GM06990 (cell line): ENCODE results near the gene ZSWIM8.

Experiments used
- DNase-seq: peaks from one replicate; pipeline ENCODE4 v3.0.0-alpha.2; 2011; ENCODE audit not compliant: insufficient read length; ENCODE audit errors: extremely low read depth
- H3K27me3 ChIP-seq: replicated peaks from 2 replicates; pipeline ENCODE4 v1.6.0; 2011; ENCODE audit warnings: low read length; ENCODE audit not compliant: control insufficient read depth, insufficient read depth
- H3K36me3 ChIP-seq: 2 replicates; pipeline ENCODE4 v1.5.1; 2011; ENCODE audit warnings: low read length; ENCODE audit not compliant: control insufficient read depth, insufficient read depth
- H3K4me3 ChIP-seq: replicated peaks from 2 replicates; pipeline ENCODE4 v1.5.1; 2011; ENCODE audit warnings: low read depth, mild to moderate bottlenecking, control low read depth, low read length
- TF ChIP-seq, protein P1 (sequence below): IDR thresholded peaks from 2 replicates; pipeline ENCODE4 v1.5.1; 2011; ENCODE audit warnings: low read length, control low read depth, mild to moderate bottlenecking, inconsistent platforms; ENCODE audit not compliant: insufficient read depth, poor library complexity, severe bottlenecking

ZSWIM8 gene

DNA sequence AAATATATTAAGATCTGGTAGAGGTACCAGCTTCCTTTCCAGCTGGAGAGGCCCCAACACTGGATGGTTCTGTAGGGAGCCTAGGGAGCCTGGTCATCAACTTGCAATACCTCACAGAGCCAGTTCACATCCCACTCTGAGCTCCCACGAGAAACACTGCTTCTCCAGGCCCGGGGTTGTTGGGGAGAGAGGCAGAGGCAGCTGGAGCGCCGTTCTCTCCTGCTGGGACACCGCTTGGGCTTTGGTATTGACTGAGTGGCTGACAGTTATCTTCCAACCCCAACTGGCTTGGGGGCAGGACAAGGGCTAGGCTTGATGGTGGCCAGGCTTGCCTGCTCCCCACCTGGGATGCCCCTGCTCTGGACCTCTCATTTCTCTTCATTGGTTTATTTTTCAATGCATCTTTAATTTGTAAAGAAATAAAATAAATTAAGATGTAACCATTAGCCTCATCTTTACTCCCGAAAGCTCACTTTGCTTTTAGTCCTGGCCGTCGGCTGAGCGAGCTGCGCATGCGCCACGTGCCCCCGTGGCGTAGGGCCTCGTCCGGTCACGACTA lies 13.6 kb upstream of the ZSWIM8 start:
- no peak for DNase-seq
- Histone ChIP-seq H3K4me3 (peak overlapping the region; percentile 78), H3K36me3 (peaks cover 29% of the 10 kb centered on the region), H3K27me3 (no peaks in the 10 kb centered on the region)
- TF ChIP-seq, protein P1, sequence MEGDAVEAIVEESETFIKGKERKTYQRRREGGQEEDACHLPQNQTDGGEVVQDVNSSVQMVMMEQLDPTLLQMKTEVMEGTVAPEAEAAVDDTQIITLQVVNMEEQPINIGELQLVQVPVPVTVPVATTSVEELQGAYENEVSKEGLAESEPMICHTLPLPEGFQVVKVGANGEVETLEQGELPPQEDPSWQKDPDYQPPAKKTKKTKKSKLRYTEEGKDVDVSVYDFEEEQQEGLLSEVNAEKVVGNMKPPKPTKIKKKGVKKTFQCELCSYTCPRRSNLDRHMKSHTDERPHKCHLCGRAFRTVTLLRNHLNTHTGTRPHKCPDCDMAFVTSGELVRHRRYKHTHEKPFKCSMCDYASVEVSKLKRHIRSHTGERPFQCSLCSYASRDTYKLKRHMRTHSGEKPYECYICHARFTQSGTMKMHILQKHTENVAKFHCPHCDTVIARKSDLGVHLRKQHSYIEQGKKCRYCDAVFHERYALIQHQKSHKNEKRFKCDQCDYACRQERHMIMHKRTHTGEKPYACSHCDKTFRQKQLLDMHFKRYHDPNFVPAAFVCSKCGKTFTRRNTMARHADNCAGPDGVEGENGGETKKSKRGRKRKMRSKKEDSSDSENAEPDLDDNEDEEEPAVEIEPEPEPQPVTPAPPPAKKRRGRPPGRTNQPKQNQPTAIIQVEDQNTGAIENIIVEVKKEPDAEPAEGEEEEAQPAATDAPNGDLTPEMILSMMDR = no peak

GRCh38 chr10:73772281-73773151 lies 12.9 kb upstream of the ZSWIM8 start:
- peaks cover 30% of the 10 kb centered on the region for H3K36me3 ChIP-seq
- H3K4me3 ChIP-seq = peak overlapping the region; percentile 78
- H3K27me3 ChIP-seq = no peaks in the 10 kb centered on the region
- peak; percentile 91 for DNase-seq
- TF ChIP-seq, protein P1 = peak; percentile 22

GRCh38 chr10:73773152-73773879 lies 12.1 kb upstream of the ZSWIM8 start:
- no peak for DNase-seq
- H3K27me3 ChIP-seq = no peaks in the 10 kb centered on the region
- H3K36me3 ChIP-seq = peaks cover 30% of the 10 kb centered on the region
- peak overlapping the region; percentile 78 for H3K4me3 ChIP-seq
- TF ChIP-seq, protein P1 = no peak

DNA sequence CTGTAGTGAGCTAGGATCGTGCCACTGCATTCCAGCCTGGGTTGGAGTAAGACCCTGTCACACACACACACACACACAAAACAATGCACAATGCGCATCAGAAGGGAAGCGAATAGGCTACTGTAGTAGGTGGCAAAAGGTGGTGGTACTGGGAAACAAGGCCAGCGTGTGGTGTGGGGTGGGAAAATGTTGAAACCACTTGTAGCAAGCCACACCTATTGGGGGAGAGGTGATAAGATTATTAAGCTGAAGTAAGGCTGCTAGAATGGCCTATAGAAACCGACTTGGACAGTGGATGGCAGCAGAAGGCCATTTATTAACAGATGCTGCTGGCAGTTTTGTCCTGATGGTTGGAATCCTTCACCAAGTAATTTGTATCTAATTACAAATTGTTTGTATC lies 10.8 kb upstream of the ZSWIM8 start:
- Histone ChIP-seq H3K27me3 (no peaks in the 10 kb centered on the region), H3K36me3 (peaks cover 22% of the 10 kb centered on the region), H3K4me3 (peak overlapping the region; percentile 78)
- no peak for DNase-seq
- TF ChIP-seq, protein P1 = no peak

- Histone ChIP-seq H3K36me3 (peaks cover 5% of the 10 kb centered on the region), H3K27me3 (no peaks in the 10 kb centered on the region), H3K4me3 (no peak overlapping the region)
- TF ChIP-seq, protein P1 = no peak
- no peak for DNase-seq
Observed at GRCh38 chr10:73779018-73779417, 6.4 kb upstream of the ZSWIM8 start.
